ENCODE measurements around the gene SLC25A34. TPM values are rescaled to one million over a fixed set of nuclear protein-coding genes. Genes with fewer than 3 reads are reported as not detected.

Gene SLC25A34
- total RNA-seq, 3 donors from 2014 or later = 6.4 to 15.7 (median 8.1) TPM

- Histone ChIP-seq H3K4me3 (no peak overlapping the region), H3K36me3 (ENCODE audit: low read depth) (peaks cover 7% of the 10 kb centered on the region), H3K4me1 (ENCODE audit: low read depth) (no peaks in the 10 kb centered on the region), H3K9me3 (no peaks in the 10 kb centered on the region)
- TF ChIP-seq CTCF (IDR thresholded peaks at IDR 0.05) = no peak
- no peak for DNase-seq
- intact Hi-C loops (cut with DNase I, micrococcal nuclease) = no loop called here
- ATAC-seq = no peak
Observed at GRCh38 chr1:15727424-15727823, 8.6 kb upstream of the SLC25A34 start.

DNA sequence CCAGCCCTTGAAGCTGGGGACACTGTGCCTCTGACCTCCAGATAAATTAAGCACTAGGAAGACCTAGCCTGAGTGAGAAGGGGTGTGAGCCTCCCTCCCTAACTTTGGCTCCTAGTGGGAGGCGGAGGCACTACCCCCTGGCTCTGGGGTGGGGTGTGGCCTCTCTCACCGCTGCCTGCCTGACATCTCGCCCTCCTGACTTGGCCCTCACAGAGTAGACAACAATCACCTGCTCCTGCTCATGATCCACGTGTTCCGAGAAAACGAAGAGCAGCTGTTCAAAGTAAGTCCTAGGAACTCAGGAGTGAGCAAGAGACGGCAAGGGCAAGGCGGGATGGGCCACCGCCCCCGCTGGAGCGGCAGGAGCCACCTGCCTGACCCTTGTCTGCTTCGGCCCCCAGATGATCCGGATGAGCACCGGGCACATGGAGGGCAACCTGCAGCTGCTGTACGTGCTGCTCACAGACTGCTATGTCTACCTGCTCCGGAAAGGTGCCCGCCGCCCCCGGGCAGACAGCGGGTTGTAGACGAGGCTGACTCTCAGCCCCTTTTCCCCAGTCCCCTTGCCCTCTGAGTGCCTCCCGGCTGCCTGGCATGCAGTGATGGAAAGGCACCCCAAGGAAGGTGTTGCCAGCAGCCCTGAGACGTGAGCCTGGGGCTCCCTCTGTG lies 8.1 kb upstream of the SLC25A34 start:
- Histone ChIP-seq H3K4me3 (no peak overlapping the region), H3K36me3 (ENCODE audit: low read depth) (peaks cover 7% of the 10 kb centered on the region), H3K4me1 (ENCODE audit: low read depth) (no peaks in the 10 kb centered on the region), H3K9me3 (no peaks in the 10 kb centered on the region)
- no peak for DNase-seq
- intact Hi-C loops (cut with DNase I, micrococcal nuclease) = no loop called here
- TF ChIP-seq CTCF (IDR thresholded peaks at IDR 0.05) = no peak
- no peak for ATAC-seq

- no peak for DNase-seq
- intact Hi-C loops (cut with DNase I, micrococcal nuclease) = no loop called here
- H3K4me3 ChIP-seq = no peak overlapping the region
- TF ChIP-seq CTCF (IDR thresholded peaks at IDR 0.05) = no peak
- ATAC-seq = no peak
- no peaks in the 10 kb centered on the region for H3K9me3 ChIP-seq
- peaks cover 7% of the 10 kb centered on the region for H3K36me3 ChIP-seq (ENCODE audit: low read depth)
- H3K4me1 ChIP-seq (ENCODE audit: low read depth) = no peaks in the 10 kb centered on the region
Observed at GRCh38 chr1:15728937-15729657, 7.0 kb upstream of the SLC25A34 start.

DNA sequence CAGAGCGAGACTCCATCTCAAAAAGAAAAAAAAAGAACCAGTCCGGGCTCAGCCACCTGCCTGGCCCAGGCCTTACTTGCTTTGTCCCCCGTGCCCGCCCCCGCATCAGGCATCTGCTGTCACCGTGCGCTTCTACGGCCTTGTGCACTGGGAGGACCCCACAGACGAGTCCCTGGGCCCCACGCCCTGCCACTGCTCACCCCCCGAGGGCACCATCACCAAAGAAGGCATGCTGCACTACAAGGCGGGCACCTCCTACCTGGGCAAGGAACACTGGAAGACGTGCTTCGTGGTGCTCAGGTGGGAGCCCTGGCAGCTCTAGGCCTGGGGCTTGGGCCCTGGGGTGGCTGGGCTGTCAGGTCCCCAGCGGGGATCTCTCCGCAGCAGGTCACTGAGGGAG lies 5.6 kb upstream of the SLC25A34 start:
- Histone ChIP-seq H3K9me3 (no peaks in the 10 kb centered on the region), H3K4me1 (ENCODE audit: low read depth) (peaks cover 5% of the 10 kb centered on the region), H3K36me3 (ENCODE audit: low read depth) (peaks cover 7% of the 10 kb centered on the region), H3K4me3 (no peak overlapping the region)
- ATAC-seq = no peak
- intact Hi-C loops (cut with DNase I, micrococcal nuclease) = no loop called here
- DNase-seq = no peak
- TF ChIP-seq CTCF (IDR thresholded peaks at IDR 0.05) = no peak

DNA sequence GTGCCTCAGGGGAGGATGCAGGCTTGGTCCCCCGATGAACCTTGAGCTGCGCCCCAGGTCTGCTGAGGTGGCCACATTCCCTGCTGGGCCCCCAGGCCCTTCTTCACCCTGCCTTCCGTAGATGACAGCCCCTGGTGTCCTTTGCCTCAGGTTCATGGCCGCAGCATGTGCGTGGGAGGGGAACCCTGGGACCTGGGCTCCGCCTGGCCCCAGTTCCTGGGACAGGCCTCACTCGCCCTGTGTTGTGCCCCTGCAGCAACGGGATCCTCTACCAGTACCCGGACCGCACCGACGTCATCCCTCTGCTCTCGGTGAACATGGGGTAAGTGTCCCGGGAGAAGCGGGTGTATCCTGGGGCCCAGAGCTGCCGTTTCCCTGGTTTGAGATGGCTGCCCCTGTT lies 5.1 kb upstream of the SLC25A34 start:
- TF ChIP-seq CTCF (IDR thresholded peaks at IDR 0.05) = no peak
- no peaks in the 10 kb centered on the region for H3K9me3 ChIP-seq
- H3K4me3 ChIP-seq = no peak overlapping the region
- H3K4me1 ChIP-seq (ENCODE audit: low read depth) = peaks cover 10% of the 10 kb centered on the region
- H3K36me3 ChIP-seq (ENCODE audit: low read depth) = peaks cover 7% of the 10 kb centered on the region
- intact Hi-C loops (cut with DNase I, micrococcal nuclease) = no loop called here
- ATAC-seq = no peak
- DNase-seq = no peak
